Skeletal muscle satellite cell (primary cell): Measurements from ENCODE around the gene ETFA.
"Not testable (repeated sequence)": the region's sequence is repeated elsewhere in the genome, so short reads cannot be mapped to it uniquely, and the experiment has no call there.

Source experiments
- H3K27me3 ChIP-seq: 2 replicates; pipeline ENCODE4 v1.7.0; 2013; ENCODE audit warnings: low read length; ENCODE audit not compliant: control insufficient read depth, insufficient read depth
- H3K36me3 ChIP-seq: 2 replicates; pipeline ENCODE4 v1.7.0; 2013; ENCODE audit warnings: mild to moderate bottlenecking, control low read depth, low read length; ENCODE audit not compliant: insufficient read depth
- H3K4me1 ChIP-seq: 2 replicates; pipeline ENCODE4 v1.7.0; 2013; ENCODE audit warnings: low read length; ENCODE audit not compliant: control insufficient read depth, insufficient read depth
- H3K4me2 ChIP-seq: 2 replicates; pipeline ENCODE4 v1.7.0; 2013; ENCODE audit warnings: mild to moderate bottlenecking, low read length
- H3K4me3 ChIP-seq: 2 replicates; pipeline ENCODE4 v1.7.0; 2013; ENCODE audit warnings: low read length
- H3K9ac ChIP-seq: 2 replicates; pipeline ENCODE4 v1.7.0; 2013; ENCODE audit warnings: mild to moderate bottlenecking, low read depth, low read length, moderate library complexity
- H3K9me3 ChIP-seq: replicated peaks from 2 replicates; pipeline ENCODE4 v1.7.0; 2013; ENCODE audit warnings: mild to moderate bottlenecking, control low read depth, low read length

Gene ETFA

DNA sequence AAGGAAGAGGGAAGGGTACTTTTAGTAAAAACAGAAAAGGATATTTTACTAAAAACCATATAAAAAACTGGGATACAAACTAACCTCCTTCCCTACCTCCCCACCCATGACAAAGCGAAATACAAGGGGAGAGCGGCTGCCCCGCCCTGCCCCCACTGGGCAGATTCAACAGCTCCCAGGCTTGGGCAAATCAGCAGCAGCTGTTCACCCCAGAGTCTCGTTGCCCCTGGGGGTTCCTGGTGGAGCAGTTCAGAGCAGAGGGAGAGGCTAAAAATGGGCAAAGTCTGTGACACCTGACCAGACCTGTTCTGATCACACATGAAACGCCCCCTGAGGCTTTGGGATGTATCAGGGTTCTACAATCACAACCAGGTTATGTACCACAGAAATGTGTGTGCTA lies 2.5 kb upstream of the ETFA start:
- H3K4me1 ChIP-seq = peaks cover 16% of the 10 kb centered on the region
- no peaks in the 10 kb centered on the region for H3K36me3 ChIP-seq
- H3K9me3 ChIP-seq = no peaks in the 10 kb centered on the region
- H3K9ac ChIP-seq = no peak overlapping the region
- no peak overlapping the region for H3K4me2 ChIP-seq
- no peak overlapping the region for H3K4me3 ChIP-seq
- no peaks in the 10 kb centered on the region for H3K27me3 ChIP-seq

DNA sequence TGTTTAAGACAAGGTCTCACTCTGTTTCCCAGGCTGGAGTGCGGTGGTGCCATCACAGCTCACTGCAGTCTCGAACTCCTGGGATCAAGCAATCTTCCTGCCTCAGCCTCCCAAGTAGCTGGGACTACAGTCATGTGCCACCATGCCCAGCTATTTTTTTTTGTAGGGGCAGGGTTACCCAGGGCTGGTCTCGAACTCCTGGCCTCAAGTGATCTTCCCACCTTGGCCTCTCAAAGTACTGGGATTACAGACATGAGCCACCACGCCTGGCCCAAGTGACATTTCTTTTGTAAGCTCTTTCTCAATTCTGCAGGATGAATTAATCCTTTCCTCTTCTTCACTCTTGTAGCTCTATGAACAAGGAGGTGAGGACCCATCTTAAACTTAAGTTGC lies 1.9 kb upstream of the ETFA start:
- not testable (repeated sequence) for H3K9me3 ChIP-seq, H3K27me3 ChIP-seq

GRCh38 chr15:76312540-76313174 lies 1.4 kb upstream of the ETFA start:
- no peaks in the 10 kb centered on the region for H3K9me3 ChIP-seq
- H3K9ac ChIP-seq = no peak overlapping the region
- peaks cover 16% of the 10 kb centered on the region for H3K4me1 ChIP-seq
- peak overlapping the region; percentile 28 for H3K4me2 ChIP-seq
- no peaks in the 10 kb centered on the region for H3K36me3 ChIP-seq
- no peaks in the 10 kb centered on the region for H3K27me3 ChIP-seq
- H3K4me3 ChIP-seq = no peak overlapping the region

More for the DNA sequence above, 1.9 kb upstream of the ETFA start:
- not testable (repeated sequence) for H3K36me3 ChIP-seq, H3K4me3 ChIP-seq, H3K9ac ChIP-seq
- Histone ChIP-seq H3K4me1 (peaks cover 16% of the 10 kb centered on the region), H3K4me2 (peak overlapping the region; percentile 28)

GRCh38 chr15:76310475-76311099 lies 682 bp downstream of the ETFA start:
- H3K4me1 ChIP-seq = peaks cover 16% of the 10 kb centered on the region

GRCh38 chr15:76309601-76310330 lies 1.5 kb downstream of the ETFA start:
- Histone ChIP-seq H3K4me3 (peak overlapping the region; percentile 91), H3K4me1 (peaks cover 16% of the 10 kb centered on the region), H3K9ac (peak overlapping the region; percentile 94), H3K27me3 (no peaks in the 10 kb centered on the region), H3K36me3 (no peaks in the 10 kb centered on the region), H3K9me3 (no peaks in the 10 kb centered on the region), H3K4me2 (peak overlapping the region; percentile 89)

More at GRCh38 chr15:76310475-76311099, 682 bp downstream of the ETFA start:
- no peaks in the 10 kb centered on the region for H3K36me3 ChIP-seq
- H3K9me3 ChIP-seq = no peaks in the 10 kb centered on the region
- peak overlapping the region; percentile 94 for H3K9ac ChIP-seq
- H3K4me3 ChIP-seq = peak overlapping the region; percentile 91
- no peaks in the 10 kb centered on the region for H3K27me3 ChIP-seq
- H3K4me2 ChIP-seq = peak overlapping the region; percentile 89

DNA sequence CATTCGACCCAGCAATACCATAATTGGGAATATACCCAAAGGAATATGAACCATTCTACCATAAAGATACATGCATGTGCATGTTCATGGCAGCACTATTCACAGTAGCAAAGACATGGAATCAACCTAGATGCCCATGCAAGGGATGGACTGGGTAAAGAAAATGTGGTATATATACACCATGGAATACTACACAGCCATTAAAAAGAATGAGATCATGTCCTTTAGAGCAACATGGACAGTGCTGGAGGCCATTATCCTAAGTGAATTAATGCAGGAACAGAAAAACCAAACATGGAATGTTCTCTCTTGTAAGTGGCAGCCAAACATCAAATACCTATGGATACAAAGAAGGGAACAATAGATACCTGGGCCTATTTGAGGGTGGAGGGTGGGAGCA lies 7.4 kb downstream of the ETFA start:
- Histone ChIP-seq H3K4me3 (no peak overlapping the region), H3K9me3 (no peaks in the 10 kb centered on the region), H3K9ac (no peak overlapping the region), H3K36me3 (no peaks in the 10 kb centered on the region), H3K27me3 (no peaks in the 10 kb centered on the region), H3K4me2 (no peak overlapping the region), H3K4me1 (no peaks in the 10 kb centered on the region)

- Histone ChIP-seq H3K4me2 (no peak overlapping the region), H3K36me3 (no peaks in the 10 kb centered on the region), H3K9ac (no peak overlapping the region), H3K9me3 (no peaks in the 10 kb centered on the region), H3K4me3 (no peak overlapping the region), H3K4me1 (no peaks in the 10 kb centered on the region), H3K27me3 (no peaks in the 10 kb centered on the region)
These were observed 11.5 kb downstream of the ETFA start for GRCh38 chr15:76299786-76300185.

DNA sequence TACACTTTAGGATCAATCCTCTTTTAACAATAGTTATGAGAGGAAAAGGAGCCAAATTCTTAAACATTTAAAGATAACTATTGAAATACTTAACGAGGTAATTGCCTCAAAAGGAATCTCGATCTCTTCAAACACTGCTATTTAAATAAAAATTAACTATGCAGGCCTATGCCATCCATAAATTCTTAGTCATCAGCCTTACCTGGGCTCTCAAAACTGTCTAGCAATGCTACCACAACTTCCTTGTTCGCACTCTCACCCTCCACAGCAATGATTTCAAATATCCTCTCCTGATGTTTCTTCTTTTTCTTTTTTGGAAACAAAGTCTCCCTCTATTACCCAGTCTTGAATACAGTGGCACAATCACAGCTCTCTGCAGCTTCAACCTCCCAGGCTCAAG lies 12.3 kb downstream of the ETFA start:
- no peak overlapping the region for H3K4me2 ChIP-seq
- no peaks in the 10 kb centered on the region for H3K9me3 ChIP-seq
- no peak overlapping the region for H3K9ac ChIP-seq
- H3K4me1 ChIP-seq = peaks cover 3% of the 10 kb centered on the region
- no peak overlapping the region for H3K4me3 ChIP-seq
- no peaks in the 10 kb centered on the region for H3K36me3 ChIP-seq
- H3K27me3 ChIP-seq = no peaks in the 10 kb centered on the region

DNA sequence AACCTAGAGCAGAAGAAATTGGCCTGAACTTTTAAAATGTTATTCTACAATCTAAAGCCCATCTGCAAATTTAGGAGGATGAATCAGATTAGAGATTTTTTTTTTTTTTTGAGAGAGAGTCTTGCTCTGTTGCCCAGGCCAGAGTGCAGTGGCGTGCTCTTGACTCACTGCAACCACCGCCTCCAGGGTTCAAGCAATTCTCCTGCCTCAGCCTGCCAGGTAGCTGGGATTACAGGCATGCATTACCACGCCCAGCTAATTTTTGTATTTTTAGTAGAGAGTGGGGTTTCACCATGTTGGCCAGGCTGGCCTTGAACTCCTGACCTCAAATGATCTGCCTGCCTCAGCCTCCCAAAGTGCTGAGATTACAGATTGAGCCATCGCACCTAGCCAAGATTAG lies 13.3 kb downstream of the ETFA start:
- not testable (repeated sequence) for H3K9ac ChIP-seq, H3K36me3 ChIP-seq, H3K27me3 ChIP-seq, H3K9me3 ChIP-seq, H3K4me3 ChIP-seq, H3K4me2 ChIP-seq
- peaks cover 12% of the 10 kb centered on the region for H3K4me1 ChIP-seq

- H3K27me3 ChIP-seq = no peaks in the 10 kb centered on the region
- H3K9me3 ChIP-seq = no peaks in the 10 kb centered on the region
- peaks cover 12% of the 10 kb centered on the region for H3K4me1 ChIP-seq
- no peak overlapping the region for H3K4me2 ChIP-seq
- no peak overlapping the region for H3K4me3 ChIP-seq
- H3K9ac ChIP-seq = no peak overlapping the region
- H3K36me3 ChIP-seq = no peaks in the 10 kb centered on the region
These were observed 14.4 kb downstream of the ETFA start for GRCh38 chr15:76296849-76297248.

- H3K9ac ChIP-seq, H3K9me3 ChIP-seq, H3K36me3 ChIP-seq, H3K4me3 ChIP-seq, H3K4me2 ChIP-seq, H3K27me3 ChIP-seq: not testable (repeated sequence)
- H3K4me1 ChIP-seq = peaks cover 12% of the 10 kb centered on the region
These were observed 16.8 kb downstream of the ETFA start for GRCh38 chr15:76294463-76294862.
